ENCODE data around the gene ZNF790. TPM values are rescaled to one million over a fixed set of nuclear protein-coding genes. Genes with fewer than 3 reads are reported as not detected.

Gene ZNF790
- total and polyA plus RNA-seq, 2 of the 13 experiments (the other 11 are each of a cell fraction or from before 2014, with no cell fraction given) = 1.3 to 5.3 TPM

DNA sequence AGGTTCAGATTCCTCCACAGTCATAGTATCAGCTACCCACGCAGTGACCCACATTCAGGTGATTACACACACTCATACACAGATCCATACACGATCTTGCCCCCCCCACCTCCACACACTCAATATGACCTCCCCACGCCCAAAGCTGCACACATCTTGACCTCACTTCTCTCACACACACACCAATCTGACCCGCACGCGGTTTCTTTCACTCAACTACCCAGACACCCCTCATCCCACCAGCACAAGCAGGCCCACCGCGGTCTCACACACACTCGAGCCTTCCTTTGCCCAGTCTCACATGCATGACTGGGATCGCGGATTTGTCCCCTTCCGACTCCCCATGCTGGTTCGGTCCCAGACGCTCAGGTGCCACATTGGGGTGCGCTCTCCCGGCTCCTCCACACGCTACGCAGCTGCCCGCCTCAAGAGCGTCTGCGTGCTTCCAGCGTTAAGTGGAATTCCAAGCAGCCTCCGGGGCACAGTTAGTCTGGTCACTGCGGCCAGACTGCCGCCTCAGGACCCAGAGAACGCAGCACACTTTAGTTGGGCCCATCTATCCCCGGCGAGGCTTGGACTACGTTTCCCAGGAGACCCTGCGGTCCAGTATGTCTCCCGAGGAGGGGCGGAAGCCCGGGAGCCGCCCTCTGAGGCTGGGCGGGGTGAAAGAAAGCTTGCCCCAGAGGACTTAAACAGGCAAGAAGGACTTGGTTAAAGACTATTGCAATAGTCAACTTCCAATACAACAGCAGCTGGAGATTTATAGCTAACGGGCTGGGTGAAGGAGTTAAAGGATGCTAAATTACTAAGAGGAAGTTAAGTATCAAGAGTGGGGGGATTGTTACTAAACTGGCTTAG is 11.7 kb upstream of the ZNF790 start (continued):
- TF ChIP-seq, protein P1, sequence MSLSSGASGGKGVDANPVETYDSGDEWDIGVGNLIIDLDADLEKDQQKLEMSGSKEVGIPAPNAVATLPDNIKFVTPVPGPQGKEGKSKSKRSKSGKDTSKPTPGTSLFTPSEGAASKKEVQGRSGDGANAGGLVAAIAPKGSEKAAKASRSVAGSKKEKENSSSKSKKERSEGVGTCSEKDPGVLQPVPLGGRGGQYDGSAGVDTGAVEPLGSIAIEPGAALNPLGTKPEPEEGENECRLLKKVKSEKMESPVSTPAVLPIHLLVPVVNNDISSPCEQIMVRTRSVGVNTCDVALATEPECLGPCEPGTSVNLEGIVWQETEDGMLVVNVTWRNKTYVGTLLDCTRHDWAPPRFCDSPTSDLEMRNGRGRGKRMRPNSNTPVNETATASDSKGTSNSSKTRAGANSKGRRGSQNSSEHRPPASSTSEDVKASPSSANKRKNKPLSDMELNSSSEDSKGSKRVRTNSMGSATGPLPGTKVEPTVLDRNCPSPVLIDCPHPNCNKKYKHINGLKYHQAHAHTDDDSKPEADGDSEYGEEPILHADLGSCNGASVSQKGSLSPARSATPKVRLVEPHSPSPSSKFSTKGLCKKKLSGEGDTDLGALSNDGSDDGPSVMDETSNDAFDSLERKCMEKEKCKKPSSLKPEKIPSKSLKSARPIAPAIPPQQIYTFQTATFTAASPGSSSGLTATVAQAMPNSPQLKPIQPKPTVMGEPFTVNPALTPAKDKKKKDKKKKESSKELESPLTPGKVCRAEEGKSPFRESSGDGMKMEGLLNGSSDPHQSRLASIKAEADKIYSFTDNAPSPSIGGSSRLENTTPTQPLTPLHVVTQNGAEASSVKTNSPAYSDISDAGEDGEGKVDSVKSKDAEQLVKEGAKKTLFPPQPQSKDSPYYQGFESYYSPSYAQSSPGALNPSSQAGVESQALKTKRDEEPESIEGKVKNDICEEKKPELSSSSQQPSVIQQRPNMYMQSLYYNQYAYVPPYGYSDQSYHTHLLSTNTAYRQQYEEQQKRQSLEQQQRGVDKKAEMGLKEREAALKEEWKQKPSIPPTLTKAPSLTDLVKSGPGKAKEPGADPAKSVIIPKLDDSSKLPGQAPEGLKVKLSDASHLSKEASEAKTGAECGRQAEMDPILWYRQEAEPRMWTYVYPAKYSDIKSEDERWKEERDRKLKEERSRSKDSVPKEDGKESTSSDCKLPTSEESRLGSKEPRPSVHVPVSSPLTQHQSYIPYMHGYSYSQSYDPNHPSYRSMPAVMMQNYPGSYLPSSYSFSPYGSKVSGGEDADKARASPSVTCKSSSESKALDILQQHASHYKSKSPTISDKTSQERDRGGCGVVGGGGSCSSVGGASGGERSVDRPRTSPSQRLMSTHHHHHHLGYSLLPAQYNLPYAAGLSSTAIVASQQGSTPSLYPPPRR (CRISPR knock-in tag; IDR thresholded peaks at IDR 0.05; ENCODE audit: borderline replicate concordance) = 0 out of 2 replicates have a peak, but pooled peaks have one; percentile 23
- TF ChIP-seq IKZF1 (IDR thresholded peaks at IDR 0.05) = no peak
- TF ChIP-seq ZFY (CRISPR knock-in tag; IDR thresholded peaks at IDR 0.05) = peak; percentile 93
- TF ChIP-seq XRCC5 (optimal IDR thresholded peaks at IDR 0.05; ENCODE audit: low read length) = peak; percentile 80
- TF ChIP-seq MAZ (IDR thresholded peaks at IDR 0.05; ENCODE audit: borderline replicate concordance, low read depth, low read length) = peak; percentile 76
- peak; percentile 49; the same call in 1 of the 2 replicates for TF ChIP-seq MAZ (CRISPR knock-in tag; IDR thresholded peaks at IDR 0.05; ENCODE audit: low read depth)
- no peak for TF ChIP-seq ZNF562 (CRISPR knock-in tag; IDR thresholded peaks at IDR 0.05; ENCODE audit: borderline replicate concordance)
- no peak for TF ChIP-seq ZNF432 (CRISPR knock-in tag; IDR thresholded peaks at IDR 0.05; ENCODE audit: borderline replicate concordance)
- no peak for TF ChIP-seq ZNF713 (CRISPR knock-in tag; IDR thresholded peaks at IDR 0.05)
- TF ChIP-seq ARID2 (CRISPR knock-in tag; IDR thresholded peaks at IDR 0.05; ENCODE audit: borderline replicate concordance) = 0 out of 2 replicates have a peak, but pooled peaks have one; percentile 48
- TF ChIP-seq, protein P2, sequence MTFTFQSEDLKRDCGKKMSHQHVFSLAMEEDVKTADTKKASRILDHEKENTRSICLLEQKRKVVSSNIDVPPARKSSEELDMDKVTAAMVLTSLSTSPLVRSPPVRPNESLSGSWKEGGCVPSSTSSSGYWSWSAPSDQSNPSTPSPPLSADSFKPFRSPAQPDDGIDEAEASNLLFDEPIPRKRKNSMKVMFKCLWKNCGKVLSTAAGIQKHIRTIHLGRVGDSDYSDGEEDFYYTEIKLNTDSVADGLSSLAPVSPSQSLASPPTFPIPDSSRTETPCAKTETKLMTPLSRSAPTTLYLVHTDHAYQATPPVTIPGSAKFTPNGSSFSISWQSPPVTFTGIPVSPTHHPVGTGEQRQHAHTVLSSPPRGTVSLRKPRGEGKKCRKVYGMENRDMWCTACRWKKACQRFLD (CRISPR knock-in tag; IDR thresholded peaks at IDR 0.05; ENCODE audit: borderline replicate concordance) = no peak
- peak; percentile 85 for TF ChIP-seq GABPB1 (CRISPR knock-in tag; IDR thresholded peaks at IDR 0.05)
- no peak for TF ChIP-seq ZBTB3 (CRISPR knock-in tag; IDR thresholded peaks at IDR 0.05; ENCODE audit: borderline replicate concordance, low read depth)
- TF ChIP-seq RBFOX2 (IDR thresholded peaks at IDR 0.05; ENCODE audit: low read depth, low read length) = 0 out of 2 replicates have a peak, but pooled peaks have one; percentile 18
- peak; percentile 37 for TF ChIP-seq GABPA (IDR thresholded peaks at IDR 0.05; ENCODE audit: low read depth, low read length)
- TF ChIP-seq GABPA (CRISPR knock-in tag; IDR thresholded peaks at IDR 0.05; ENCODE audit: low read depth) = peak; percentile 83
- TF ChIP-seq MTF2 (CRISPR knock-in tag; IDR thresholded peaks at IDR 0.05; ENCODE audit: borderline replicate concordance) = no peak
- peak; percentile 46; the same call in 1 of the 2 replicates for TF ChIP-seq ZNF264 (CRISPR knock-in tag; IDR thresholded peaks at IDR 0.05)
- TF ChIP-seq NFIB (CRISPR knock-in tag; IDR thresholded peaks at IDR 0.05; ENCODE audit: borderline replicate concordance) = no peak
- peak; percentile 56; the same call in 1 of the 2 replicates for TF ChIP-seq KDM2A (CRISPR knock-in tag; IDR thresholded peaks at IDR 0.05; ENCODE audit: borderline replicate concordance, low read depth)
- TF ChIP-seq ZNF570 (CRISPR knock-in tag; IDR thresholded peaks at IDR 0.05; ENCODE audit: borderline replicate concordance) = no peak
- TF ChIP-seq, protein P3, sequence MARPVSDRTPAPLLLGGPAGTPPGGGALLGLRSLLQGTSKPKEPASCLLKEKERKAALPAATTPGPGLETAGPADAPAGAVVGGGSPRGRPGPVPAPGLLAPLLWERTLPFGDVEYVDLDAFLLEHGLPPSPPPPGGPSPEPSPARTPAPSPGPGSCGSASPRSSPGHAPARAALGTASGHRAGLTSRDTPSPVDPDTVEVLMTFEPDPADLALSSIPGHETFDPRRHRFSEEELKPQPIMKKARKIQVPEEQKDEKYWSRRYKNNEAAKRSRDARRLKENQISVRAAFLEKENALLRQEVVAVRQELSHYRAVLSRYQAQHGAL (CRISPR knock-in tag; IDR thresholded peaks at IDR 0.05; ENCODE audit: not compliant biosample characterization) = no peak
- peak; percentile 39; the same call in 1 of the 2 replicates for TF ChIP-seq SIN3A (IDR thresholded peaks at IDR 0.05; ENCODE audit: borderline replicate concordance, low read depth, low read length)
